GM18505 (cell line): ENCODE measurements around the gene KCNK13.
A peak's percentile ranks its signal among the peaks of the same experiment; 100 is the strongest.

ENCODE experiments used
- ATAC-seq: cut with Tn5 transposase; IDR thresholded peaks from one replicate; pipeline ENCODE4 v1.9.1; 2021; ENCODE audit not compliant: unreplicated experiment
- POLR2A ChIP-seq: IDR thresholded peaks from 4 replicates; pipeline ENCODE4 v1.6.1; 2011; ENCODE audit warnings: borderline replicate concordance; ENCODE audit not compliant: insufficient read depth, insufficient read length; ENCODE audit errors: extremely low read depth

Gene KCNK13

DNA sequence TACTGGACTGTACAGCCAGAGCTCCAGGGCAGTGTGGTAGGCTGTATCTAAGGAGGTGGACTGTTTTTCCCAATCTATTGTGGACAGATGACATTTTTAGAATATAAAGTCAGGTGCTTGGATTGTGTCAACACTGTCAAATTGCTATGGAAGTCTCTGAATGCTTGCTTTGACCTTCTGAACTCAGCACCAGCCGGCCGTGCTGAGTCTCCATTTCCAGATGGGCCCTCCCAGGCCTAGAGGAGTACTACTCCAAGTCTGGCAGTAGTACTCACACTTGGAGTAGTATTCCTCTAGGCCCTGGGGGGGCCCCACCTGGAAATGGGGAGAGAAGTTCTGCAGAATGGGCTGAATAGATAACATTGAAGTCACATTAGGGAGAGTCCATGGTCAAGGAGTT is 16.2 kb upstream of the KCNK13 start:
- TF ChIP-seq POLR2A, result no peak
- no peak for ATAC-seq

DNA sequence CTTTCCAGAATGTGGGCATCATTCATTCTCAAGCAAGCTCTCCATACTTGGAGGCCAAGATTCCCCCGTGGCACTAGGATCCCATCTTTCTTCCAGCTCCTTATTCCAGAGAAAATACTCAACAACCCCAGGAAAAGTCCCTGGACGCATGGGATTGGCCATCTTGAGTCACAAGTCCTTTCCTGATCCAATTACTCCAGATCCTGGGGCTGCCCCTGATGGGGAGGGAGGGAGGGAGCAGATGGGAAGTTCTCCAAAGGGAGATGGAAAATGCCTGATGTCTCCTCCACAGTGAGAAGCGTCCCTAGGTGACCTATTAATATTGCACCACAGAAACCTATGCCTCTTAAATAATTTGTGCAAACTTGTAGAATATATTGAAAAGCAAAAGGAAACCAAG is 12.4 kb upstream of the KCNK13 start:
- no peak for TF ChIP-seq POLR2A
- no peak for ATAC-seq

GRCh38 chr14:90050271-90050670 is 11.5 kb upstream of the KCNK13 start:
- TF ChIP-seq POLR2A, result no peak
- ATAC-seq, result no peak

GRCh38 chr14:90053044-90053443 is 8.8 kb upstream of the KCNK13 start:
- no peak for ATAC-seq
- TF ChIP-seq POLR2A, result no peak

DNA sequence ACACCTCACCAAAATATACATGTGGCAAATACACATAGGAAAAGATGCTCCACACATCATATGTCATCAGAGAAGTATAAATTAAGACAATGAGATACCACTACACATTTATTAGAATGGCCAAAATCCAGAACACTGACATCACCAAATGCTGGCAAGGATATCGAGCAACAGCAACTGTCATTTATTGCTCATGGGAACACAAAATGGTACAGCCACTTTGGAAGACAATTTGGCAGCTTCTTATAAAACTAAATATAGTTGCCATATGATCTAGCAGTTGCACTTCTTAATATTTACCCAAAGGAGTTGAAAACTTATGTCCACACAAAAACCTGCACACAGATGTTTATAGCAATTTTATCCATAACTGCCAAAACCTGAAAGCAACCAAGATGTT is 7.0 kb upstream of the KCNK13 start:
- no peak for TF ChIP-seq POLR2A
- no peak for ATAC-seq

GRCh38 chr14:90056826-90057225 is 5.0 kb upstream of the KCNK13 start:
- TF ChIP-seq POLR2A, result no peak
- ATAC-seq, result no peak

DNA sequence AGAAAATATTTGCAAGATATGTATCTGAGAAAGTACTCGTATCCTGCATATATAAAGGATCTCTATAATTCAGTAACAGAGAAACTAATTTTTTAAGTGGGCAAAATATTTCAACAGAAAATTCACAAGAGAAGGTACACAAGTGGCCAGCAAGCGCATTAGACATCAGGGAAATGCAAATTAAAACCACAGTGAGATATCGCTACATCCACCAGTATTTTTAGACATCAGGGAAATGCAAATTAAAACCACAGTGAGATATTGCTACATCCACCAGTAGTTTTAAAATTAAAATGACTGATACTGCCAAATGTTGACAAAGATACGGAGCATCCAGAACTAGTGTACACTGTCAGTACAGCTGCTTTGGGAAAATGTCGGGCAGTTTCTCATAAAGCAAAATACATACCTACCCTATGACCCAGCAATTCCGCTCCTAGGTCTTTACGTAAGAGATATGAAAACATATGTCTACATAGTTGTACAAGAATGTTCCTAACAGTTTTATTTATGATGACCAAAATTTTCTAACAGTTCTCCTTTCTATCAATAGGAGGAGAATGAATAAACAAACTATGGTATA is 2.8 kb upstream of the KCNK13 start:
- no peak for TF ChIP-seq POLR2A
- no peak for ATAC-seq

DNA sequence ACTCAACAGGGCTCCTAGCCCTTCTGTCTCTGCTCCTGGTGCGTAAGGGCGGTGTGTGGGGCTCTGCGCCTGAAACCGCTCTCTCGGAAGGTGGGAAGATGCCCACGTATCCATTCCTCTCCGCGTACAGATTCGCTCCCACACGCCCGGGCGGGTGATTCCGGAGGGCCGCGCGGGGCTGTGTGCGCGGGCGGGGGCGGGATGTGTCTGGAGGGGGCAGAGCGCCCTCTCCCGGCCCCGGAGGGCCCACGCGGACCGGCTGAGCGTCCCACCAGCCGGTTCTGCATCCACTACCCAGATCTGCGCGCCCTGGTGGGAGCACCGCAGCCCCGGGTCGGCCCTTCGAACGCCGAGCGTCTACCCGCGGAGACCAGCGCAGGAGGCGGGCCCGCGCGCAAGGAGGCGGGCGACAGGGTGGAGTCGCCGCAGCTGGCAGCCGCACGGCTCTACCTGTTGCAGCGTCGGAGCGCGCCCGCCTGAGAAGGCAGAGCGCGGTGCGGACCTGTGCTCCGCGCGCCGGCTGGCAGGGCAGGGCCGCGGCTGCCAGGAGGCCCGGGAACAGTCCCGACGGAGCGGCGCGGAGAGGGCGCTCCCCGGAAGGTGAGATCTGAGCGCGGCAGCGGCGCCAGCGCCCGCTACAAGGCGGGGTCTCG is 1.4 kb upstream of the KCNK13 start:
- ATAC-seq, result peak; percentile 65
- no peak for TF ChIP-seq POLR2A

DNA sequence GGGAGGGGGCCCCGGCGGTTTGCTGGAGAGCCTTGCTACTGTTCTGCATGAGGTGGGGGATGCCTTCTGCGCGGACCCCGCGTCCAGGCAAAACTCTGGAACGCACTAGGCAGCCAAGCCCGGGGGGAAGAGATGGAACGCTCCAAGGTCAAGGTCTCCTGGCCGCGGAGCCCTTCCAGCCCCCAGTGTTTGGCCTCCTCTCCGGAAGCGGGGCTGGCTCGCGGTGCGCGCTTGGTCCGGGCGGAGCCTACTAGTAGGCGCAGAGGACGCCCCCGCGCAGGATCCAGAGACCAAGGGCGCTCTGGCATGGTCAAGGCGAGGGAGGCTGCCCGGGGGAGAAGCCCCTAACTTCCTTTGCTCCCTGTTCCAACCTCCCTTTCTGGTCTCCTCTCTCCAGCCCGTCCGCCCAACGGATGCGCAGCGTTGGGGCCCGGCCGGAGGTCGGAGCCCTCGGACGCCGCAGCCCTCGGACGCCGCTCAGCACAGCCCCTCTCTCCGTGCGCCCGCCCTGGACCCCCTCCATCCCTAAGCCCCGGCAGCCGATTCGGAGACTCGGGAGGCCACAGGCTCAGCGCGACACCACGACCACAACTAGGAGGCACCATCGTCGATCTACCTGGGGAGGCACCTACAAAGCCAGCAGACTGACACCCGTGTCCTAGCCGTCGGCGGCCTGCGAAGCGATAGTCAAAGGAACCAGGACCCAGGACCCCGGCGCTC is 669 bp upstream of the KCNK13 start:
- TF ChIP-seq POLR2A, result no peak
- peak; percentile 21 for ATAC-seq

- TF ChIP-seq POLR2A, result no peak
- ATAC-seq, result no peak
Measured at GRCh38 chr14:90062127-90062794, 467 bp downstream of the KCNK13 start.

DNA sequence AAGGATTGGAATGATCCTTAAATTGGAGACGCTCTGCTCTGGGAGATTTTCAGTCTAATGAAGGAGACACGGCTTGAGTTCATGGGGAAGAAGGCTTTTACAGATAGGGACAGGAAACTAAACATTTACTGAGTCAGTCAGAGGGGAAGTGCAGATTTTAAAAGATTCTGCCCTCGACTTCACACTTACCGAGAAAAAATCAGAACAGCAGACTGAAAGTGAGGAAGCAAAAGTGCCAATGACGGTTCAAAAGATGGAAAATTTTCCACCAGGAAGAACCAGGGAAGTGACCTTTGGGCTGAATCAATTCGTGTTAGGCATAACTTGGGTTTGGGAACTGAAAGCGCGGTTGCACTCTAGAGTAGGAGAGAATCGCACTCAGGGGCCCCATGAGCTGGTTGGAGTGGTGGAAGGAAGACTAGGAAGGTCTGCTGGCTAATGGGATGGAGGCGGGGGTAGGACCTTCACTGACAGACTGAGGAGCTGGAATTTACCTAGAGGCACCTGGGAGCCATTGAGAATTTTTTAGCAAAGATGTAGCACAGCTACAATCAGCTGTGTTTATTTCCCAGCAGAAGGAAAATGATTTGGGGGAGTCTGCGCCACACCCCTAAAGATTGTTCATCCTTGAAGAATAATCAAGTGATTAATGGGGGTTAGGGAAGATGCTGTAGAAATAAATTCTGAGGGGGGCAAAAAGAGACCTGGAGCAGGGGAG is 1.2 kb downstream of the KCNK13 start:
- TF ChIP-seq POLR2A, result no peak
- ATAC-seq, result no peak

DNA sequence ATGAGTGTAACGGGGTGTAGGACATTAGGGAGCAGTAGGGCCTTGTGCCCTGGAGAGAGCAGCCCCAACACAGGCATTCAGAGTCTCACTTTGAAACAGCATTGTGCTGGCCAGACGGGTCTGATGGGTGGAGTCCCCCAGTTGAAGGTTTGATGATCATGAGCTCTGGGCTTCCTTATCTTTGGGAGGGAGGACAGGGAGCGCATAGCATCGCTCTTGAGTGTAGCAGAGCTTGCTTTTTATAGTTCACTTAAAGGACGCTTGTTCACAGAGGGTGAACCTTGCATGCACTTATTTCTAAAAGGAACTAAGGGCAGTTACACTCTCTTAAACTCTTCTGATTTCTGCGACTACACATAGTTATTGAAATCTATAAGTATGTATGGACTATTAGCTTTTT is 10.6 kb downstream of the KCNK13 start:
- no peak for TF ChIP-seq POLR2A
- ATAC-seq, result no peak

GRCh38 chr14:90079576-90079975 is 17.8 kb downstream of the KCNK13 start:
- no peak for ATAC-seq
- TF ChIP-seq POLR2A, result no peak
